PC-9 (cell line): ENCODE results near the gene NCK2.

Experiments used
- CTCF ChIP-seq: fragments of 200-600 bp; sonication (generic); conservative IDR thresholded peaks from 2 replicates; pipeline ENCODE4 v1.6.1; 2017; ENCODE audit warnings: mixed run types, antibody characterized with exemption, mild to moderate bottlenecking, moderate library complexity
- EZH2 ChIP-seq: fragments of 200-600 bp; sonication (generic); IDR thresholded peaks from 2 replicates; pipeline ENCODE4 v1.8.0; 2017; ENCODE audit warnings: antibody characterized with exemption, low read depth

- TF ChIP-seq CTCF = no peak
- TF ChIP-seq EZH2 = no peak
These were observed 6.6 kb downstream of the NCK2 start for GRCh38 chr2:105751272-105751671.
